Trophoblast cell (in vitro differentiated cells and primary cell): ENCODE results near the gene EPS8L3.
"Not testable (repeated sequence)": the region's sequence is repeated elsewhere in the genome, so short reads cannot be mapped to it uniquely, and the experiment has no call there.

ENCODE experiments used
- DNase-seq, 2 donors: peaks; one replicate each; pipeline ENCODE4 v3.0.0-alpha.2; 2016
- H2AFZ ChIP-seq: 2 replicates; pipeline ENCODE4 v1.6.1; 2013; ENCODE audit warnings: low read length, moderate library complexity, mild to moderate bottlenecking; ENCODE audit not compliant: insufficient read depth, poor library complexity
- H2AK5ac ChIP-seq: 2 replicates; pipeline ENCODE4 v1.6.1; 2013; ENCODE audit warnings: mild to moderate bottlenecking, low read length
- H2BK120ac ChIP-seq: 2 replicates; pipeline ENCODE4 v1.6.1; 2013; ENCODE audit warnings: low read length, mild to moderate bottlenecking, moderate library complexity; ENCODE audit not compliant: insufficient read depth, poor library complexity
- H2BK12ac ChIP-seq: 2 replicates; pipeline ENCODE4 v1.6.1; 2013; ENCODE audit warnings: mild to moderate bottlenecking, low read length, moderate library complexity
- H2BK5ac ChIP-seq: 2 replicates; pipeline ENCODE4 v1.6.1; 2013; ENCODE audit warnings: low read length, low read depth, moderate library complexity, mild to moderate bottlenecking; ENCODE audit not compliant: poor library complexity
- H3K14ac ChIP-seq: 2 replicates; pipeline ENCODE4 v1.6.1; 2013; ENCODE audit warnings: mild to moderate bottlenecking, low read length
- H3K18ac ChIP-seq: 2 replicates; pipeline ENCODE4 v1.6.1; 2013; ENCODE audit warnings: mild to moderate bottlenecking, low read length
- H3K23ac ChIP-seq: 2 replicates; pipeline ENCODE4 v1.6.1; 2013; ENCODE audit warnings: low read length
- H3K27ac ChIP-seq: 2 replicates; pipeline ENCODE4 v1.5.1; 2013; ENCODE audit warnings: low read depth, mild to moderate bottlenecking, inconsistent platforms, low read length, moderate library complexity
- H3K27me3 ChIP-seq: 2 replicates; pipeline ENCODE4 v1.6.1; 2013; ENCODE audit warnings: inconsistent platforms, mild to moderate bottlenecking, low read length, moderate library complexity; ENCODE audit not compliant: insufficient read depth
- H3K36me3 ChIP-seq, 2 experiments: 1 replicate in 1 of 2; 2 replicates in 1 of 2; pipeline ENCODE4 v1.6.1; 2013; ENCODE audit warnings: low read length in 2 of 2, mild to moderate bottlenecking in 2 of 2, moderate library complexity in 1 of 2; ENCODE audit not compliant: insufficient read depth in 2 of 2, control insufficient read depth in 1 of 2
- H3K4ac ChIP-seq: 2 replicates; pipeline ENCODE4 v1.6.1; 2013; ENCODE audit warnings: low read depth, mild to moderate bottlenecking, low read length, moderate library complexity
- H3K4me1 ChIP-seq, 2 experiments: 1 replicate in 1 of 2; 2 replicates in 1 of 2; pipeline ENCODE4 v1.6.1; 2013; ENCODE audit warnings: low read length in 2 of 2, mild to moderate bottlenecking in 2 of 2, moderate library complexity in 1 of 2; ENCODE audit not compliant: insufficient read depth in 2 of 2, control insufficient read depth in 1 of 2
- H3K4me2 ChIP-seq: 2 replicates; pipeline ENCODE4 v1.6.1; 2013; ENCODE audit warnings: inconsistent platforms, mild to moderate bottlenecking, low read length, moderate library complexity
- H3K4me3 ChIP-seq: 2 replicates; pipeline ENCODE4 v1.5.1; 2013; ENCODE audit warnings: mild to moderate bottlenecking, low read depth, low read length, inconsistent platforms
- H3K79me1 ChIP-seq: one replicate; pipeline ENCODE4 v1.6.1; 2013; ENCODE audit warnings: low read length
- H3K79me2 ChIP-seq: 2 replicates; pipeline ENCODE4 v1.6.1; 2013; ENCODE audit warnings: low read length, mild to moderate bottlenecking; ENCODE audit not compliant: control insufficient read depth, insufficient read depth, poor library complexity
- H3K9ac ChIP-seq: 2 replicates; pipeline ENCODE4 v1.6.1; 2013; ENCODE audit warnings: mild to moderate bottlenecking, low read length
- H3K9me3 ChIP-seq: 2 replicates; pipeline ENCODE4 v1.6.1; 2013; ENCODE audit warnings: low read depth, mild to moderate bottlenecking, control low read depth, inconsistent platforms, low read length; ENCODE audit not compliant: insufficient read depth
- H4K12ac ChIP-seq: 2 replicates; pipeline ENCODE4 v1.6.1; 2013; ENCODE audit warnings: low read depth, mild to moderate bottlenecking, low read length, moderate library complexity
- H4K8ac ChIP-seq: 2 replicates; pipeline ENCODE4 v1.6.1; 2013; ENCODE audit warnings: low read depth, mild to moderate bottlenecking, low read length, moderate library complexity
- H4K91ac ChIP-seq: one replicate; pipeline ENCODE4 v1.6.1; 2013; ENCODE audit warnings: low read depth, mild to moderate bottlenecking, low read length, moderate library complexity
- whole genome bisulfite sequencing: extraction: QIAGEN DNeasy Blood & Tissue Kit; methylation state at CpG from one replicate; pipeline ENCODE4 v1.1.7; 2013; ENCODE audit warnings: missing lambda C conversion rate; ENCODE audit not compliant: insufficient read length, insufficient coverage; ENCODE audit errors: extremely low coverage; 5-methylcytosine and 5-hydroxymethylcytosine counted together

EPS8L3 gene

DNA sequence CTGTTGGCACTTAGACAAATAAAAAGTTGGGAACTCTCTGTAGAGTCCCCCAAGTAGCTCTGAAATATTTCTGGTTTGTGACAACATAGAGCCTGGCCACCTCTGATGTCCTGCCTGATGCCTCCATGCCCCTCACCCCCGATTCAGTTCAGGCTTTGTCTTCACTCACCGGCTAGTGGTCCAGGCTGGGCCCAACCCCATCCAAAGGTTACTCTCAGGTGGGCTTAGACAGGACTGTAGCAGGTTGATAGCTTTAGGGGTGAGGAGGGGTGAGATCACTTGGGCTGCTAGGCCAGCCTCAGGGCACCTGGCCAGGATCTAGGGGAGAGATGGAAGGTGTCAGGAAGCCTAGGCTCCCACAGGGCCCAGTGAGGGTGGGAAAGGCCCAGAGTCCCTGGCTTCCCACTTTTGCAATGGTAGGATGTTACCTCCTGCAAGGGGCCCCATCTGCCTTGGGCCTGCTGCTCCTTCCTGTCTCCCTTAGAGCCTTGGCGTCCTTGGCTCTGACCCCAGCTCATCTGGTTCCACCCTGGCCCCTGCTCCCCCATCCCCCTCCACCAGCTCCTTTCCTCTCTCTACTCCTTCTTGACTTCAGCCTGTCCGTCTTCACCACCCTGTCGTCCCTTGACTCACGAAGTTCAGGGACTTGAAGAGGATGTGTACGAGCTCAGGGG is 6.7 kb downstream of the EPS8L3 start:
- H3K4me3 ChIP-seq, result no peak overlapping the region
- no peak overlapping the region for H2AK5ac ChIP-seq
- H3K9ac ChIP-seq, result no peak overlapping the region
- no peak overlapping the region for H2BK12ac ChIP-seq
- H3K79me2 ChIP-seq, result no peaks in the 10 kb centered on the region
- no peak overlapping the region for H3K4ac ChIP-seq
- no peak overlapping the region for H4K8ac ChIP-seq
- H3K79me1 ChIP-seq, result peaks cover 5% of the 10 kb centered on the region
- H4K12ac ChIP-seq, result no peak overlapping the region
- H3K14ac ChIP-seq, result no peak overlapping the region
- no CpG with 5 or more reads among the region's 7 CpGs for WGBS
- H3K4me2 ChIP-seq, result no peak overlapping the region
- H3K9me3 ChIP-seq, result peaks cover 3% of the 10 kb centered on the region
- H3K27ac ChIP-seq, result no peak overlapping the region
- H2AFZ ChIP-seq, result no peak overlapping the region
- no peaks in the 10 kb centered on the region for H3K36me3 ChIP-seq
- no peaks in the 10 kb centered on the region for H3K27me3 ChIP-seq
- no peak overlapping the region for H2BK120ac ChIP-seq
- DNase-seq, result no peak
- no peak overlapping the region for H4K91ac ChIP-seq
- H3K4me1 ChIP-seq, result peaks cover 18 to 19% of the 10 kb centered on the region in 2 experiments
- H2BK5ac ChIP-seq, result no peak overlapping the region
- H3K18ac ChIP-seq, result no peak overlapping the region
- no peak overlapping the region for H3K23ac ChIP-seq

DNA sequence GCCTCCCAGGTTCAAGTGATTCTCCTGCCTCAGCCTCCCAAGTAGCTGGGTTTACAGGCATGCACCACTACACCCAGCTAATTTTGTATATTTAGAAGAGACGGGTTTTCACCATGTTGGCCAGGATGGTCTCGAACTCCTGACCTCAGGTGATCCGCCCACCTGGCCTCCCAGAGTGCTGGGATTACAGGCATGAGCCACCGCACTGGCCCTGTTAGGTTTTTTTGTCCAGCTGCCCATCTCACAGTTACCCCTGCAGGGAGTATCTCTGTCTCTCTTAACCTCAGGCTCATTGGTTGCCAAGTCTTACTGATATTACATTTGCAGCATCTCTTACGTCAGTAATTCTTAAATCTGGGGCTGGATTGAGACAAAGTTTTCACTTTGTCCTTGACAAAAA is 7.4 kb downstream of the EPS8L3 start:
- not testable (repeated sequence) for H3K14ac ChIP-seq, H3K4me2 ChIP-seq, H4K91ac ChIP-seq, H3K4me3 ChIP-seq, H2BK120ac ChIP-seq, H2BK5ac ChIP-seq, H3K79me2 ChIP-seq, H4K8ac ChIP-seq, H2AK5ac ChIP-seq, H3K9ac ChIP-seq, H3K9me3 ChIP-seq, H2AFZ ChIP-seq, DNase-seq, H4K12ac ChIP-seq, H3K4ac ChIP-seq, H3K36me3 ChIP-seq, H3K18ac ChIP-seq, H3K23ac ChIP-seq, H2BK12ac ChIP-seq, H3K79me1 ChIP-seq, H3K27me3 ChIP-seq, H3K27ac ChIP-seq
- no CpG with 5 or more reads among the region's 5 CpGs for WGBS
- peaks cover 11 to 13% of the 10 kb centered on the region in 2 experiments for H3K4me1 ChIP-seq

DNA sequence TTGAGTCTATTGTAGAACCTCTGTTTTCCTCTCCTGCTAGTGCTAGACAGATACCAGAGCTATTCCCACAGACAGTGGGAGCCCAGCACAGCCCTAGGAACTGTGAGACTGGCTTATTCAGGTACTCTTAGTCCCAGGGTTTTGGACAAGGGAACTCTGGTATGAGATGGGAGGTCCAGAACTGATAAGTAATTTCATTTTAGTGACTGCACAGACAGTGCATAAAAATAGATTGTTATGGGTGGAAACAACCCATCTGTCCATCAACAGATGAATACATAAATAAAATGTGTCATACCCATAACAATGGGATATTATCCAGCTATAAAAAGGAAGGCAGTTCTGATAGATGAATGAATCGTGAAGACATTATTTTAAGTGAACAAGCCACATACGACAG is 9.0 kb downstream of the EPS8L3 start:
- H2BK120ac ChIP-seq, result no peak overlapping the region
- H3K9me3 ChIP-seq, result peaks cover 3% of the 10 kb centered on the region
- H3K36me3 ChIP-seq, result no peaks in the 10 kb centered on the region
- no peak overlapping the region for H2AFZ ChIP-seq
- no peak overlapping the region for H3K23ac ChIP-seq
- no peak overlapping the region for H3K18ac ChIP-seq
- H2BK12ac ChIP-seq, result no peak overlapping the region
- H3K4me2 ChIP-seq, result no peak overlapping the region
- no peak overlapping the region for H3K4me3 ChIP-seq
- DNase-seq, result no peak
- H4K8ac ChIP-seq, result no peak overlapping the region
- H4K91ac ChIP-seq, result no peak overlapping the region
- no peaks in the 10 kb centered on the region for H3K79me2 ChIP-seq
- H3K9ac ChIP-seq, result no peak overlapping the region
- no peak overlapping the region for H2AK5ac ChIP-seq
- H3K14ac ChIP-seq, result no peak overlapping the region
- H2BK5ac ChIP-seq, result no peak overlapping the region
- H3K27me3 ChIP-seq, result no peaks in the 10 kb centered on the region
- no peaks in the 10 kb centered on the region for H3K79me1 ChIP-seq
- H3K27ac ChIP-seq, result no peak overlapping the region
- no peak overlapping the region for H3K4ac ChIP-seq
- no peak overlapping the region for H4K12ac ChIP-seq
- H3K4me1 ChIP-seq, result no peaks in the 10 kb centered on the region
- no CpG with 5 or more reads among the region's 2 CpGs for WGBS

DNA sequence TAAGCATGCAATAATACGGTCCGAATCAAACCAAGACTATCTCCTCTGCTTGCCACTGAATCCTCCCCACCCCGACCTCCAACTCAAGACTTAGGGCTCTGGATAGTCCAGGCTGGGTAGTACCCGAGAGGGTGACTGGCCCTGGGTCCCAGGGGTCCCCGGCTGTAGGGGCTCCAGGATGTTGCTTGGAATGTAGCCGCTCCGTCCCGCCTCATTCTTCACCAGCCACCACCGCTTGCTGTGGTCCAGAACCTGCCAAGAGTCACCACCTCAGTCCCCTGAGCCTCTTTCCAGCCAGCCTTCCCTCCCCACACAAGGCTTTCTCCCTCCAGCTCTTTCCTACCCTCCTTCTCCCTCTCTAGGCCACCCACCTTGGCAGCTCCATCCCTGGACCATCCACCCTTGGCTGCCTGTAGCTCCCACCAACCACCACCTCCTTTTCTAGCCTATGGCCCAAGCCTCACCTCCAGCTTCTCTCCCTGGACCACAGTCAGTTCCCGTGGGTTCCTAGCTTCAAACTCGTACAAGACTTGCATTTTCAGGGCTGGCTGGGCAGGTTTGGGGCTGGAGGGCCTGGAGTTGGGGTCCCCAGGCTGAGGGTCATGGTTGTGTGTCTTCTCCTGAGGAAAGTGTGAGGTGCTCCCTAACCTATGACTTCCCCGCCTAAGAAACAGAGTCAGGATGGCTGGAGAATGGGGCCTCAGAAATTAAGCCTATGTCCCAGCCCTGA is 12.0 kb downstream of the EPS8L3 start:
- H3K23ac ChIP-seq, result no peak overlapping the region
- no peak overlapping the region for H4K12ac ChIP-seq
- no peaks in the 10 kb centered on the region for H3K4me1 ChIP-seq
- H3K79me1 ChIP-seq, result no peaks in the 10 kb centered on the region
- H3K27ac ChIP-seq, result no peak overlapping the region
- no peak overlapping the region for H2BK120ac ChIP-seq
- H3K27me3 ChIP-seq, result no peaks in the 10 kb centered on the region
- no peak for DNase-seq
- no peak overlapping the region for H2AFZ ChIP-seq
- H3K4me3 ChIP-seq, result no peak overlapping the region
- H4K91ac ChIP-seq, result no peak overlapping the region
- no peak overlapping the region for H2AK5ac ChIP-seq
- WGBS, result no CpG with 5 or more reads among the region's 12 CpGs
- H4K8ac ChIP-seq, result no peak overlapping the region
- no peak overlapping the region for H2BK5ac ChIP-seq
- H3K4me2 ChIP-seq, result no peak overlapping the region
- H3K4ac ChIP-seq, result no peak overlapping the region
- no peak overlapping the region for H3K9ac ChIP-seq
- no peak overlapping the region for H3K14ac ChIP-seq
- H3K18ac ChIP-seq, result no peak overlapping the region
- H3K79me2 ChIP-seq, result no peaks in the 10 kb centered on the region
- no peaks in the 10 kb centered on the region for H3K9me3 ChIP-seq
- H3K36me3 ChIP-seq, result no peaks in the 10 kb centered on the region
- no peak overlapping the region for H2BK12ac ChIP-seq
